H54 (cell line): ENCODE data around the gene SEMA5A.

ENCODE experiments used
- DNase-seq: peaks from one replicate; pipeline ENCODE4 v3.0.0; 2011; ENCODE audit warnings: low spot score, mixed read lengths; ENCODE audit not compliant: insufficient read length
- FAIRE-seq: peaks from 3 replicates; lab custom pipeline; 2011; peaks lifted over from hg19 to GRCh38; lab: Jason Lieb, UNC
- POLR2A ChIP-seq: IDR thresholded peaks from 2 replicates; pipeline ENCODE4 v1.6.1; 2011; ENCODE audit warnings: low read depth, mild to moderate bottlenecking, low read length

SEMA5A gene

GRCh38 chr5:9445826-9446388 is 100.0 kb downstream of the SEMA5A start:
- DNase-seq (no peak), FAIRE-seq (no peak)
- TF ChIP-seq POLR2A, result no peak

GRCh38 chr5:9444346-9444745 is 101.5 kb downstream of the SEMA5A start:
- no peak for TF ChIP-seq POLR2A
- FAIRE-seq (no peak), DNase-seq (no peak)

- no peak for FAIRE-seq
- DNase-seq, result no peak
- no peak for TF ChIP-seq POLR2A
These were observed 104.3 kb downstream of the SEMA5A start for GRCh38 chr5:9441610-9442009.

GRCh38 chr5:9440517-9440916 is 105.4 kb downstream of the SEMA5A start:
- no peak for DNase-seq
- FAIRE-seq, result no peak
- TF ChIP-seq POLR2A, result no peak

- no peak for DNase-seq
- no peak for TF ChIP-seq POLR2A
- FAIRE-seq, result no peak
These were observed 106.2 kb downstream of the SEMA5A start for GRCh38 chr5:9439531-9440292.

- no peak for DNase-seq
- no peak for FAIRE-seq
- TF ChIP-seq POLR2A, result no peak
These were observed 107.1 kb downstream of the SEMA5A start for GRCh38 chr5:9438596-9439354.

- FAIRE-seq (no peak), DNase-seq (no peak)
- no peak for TF ChIP-seq POLR2A
These were observed 108.1 kb downstream of the SEMA5A start for GRCh38 chr5:9437741-9438240.

GRCh38 chr5:9431496-9432258 is 114.2 kb downstream of the SEMA5A start:
- FAIRE-seq, result no peak
- TF ChIP-seq POLR2A, result no peak
- DNase-seq, result no peak

- DNase-seq (no peak), FAIRE-seq (no peak)
- TF ChIP-seq POLR2A, result no peak
These were observed 114.8 kb downstream of the SEMA5A start for GRCh38 chr5:9431151-9431495.

- no peak for FAIRE-seq
- no peak for DNase-seq
These were observed 115.6 kb downstream of the SEMA5A start for GRCh38 chr5:9430306-9430705.

GRCh38 chr5:9429691-9430215 is 116.1 kb downstream of the SEMA5A start:
- no peak for TF ChIP-seq POLR2A
- FAIRE-seq (no peak), DNase-seq (no peak)

More at GRCh38 chr5:9430306-9430705, 115.6 kb downstream of the SEMA5A start:
- TF ChIP-seq POLR2A, result no peak

- DNase-seq, result no peak
- no peak for TF ChIP-seq POLR2A
- FAIRE-seq, result no peak
These were observed 117.6 kb downstream of the SEMA5A start for GRCh38 chr5:9428272-9428671.

GRCh38 chr5:9425710-9426109 is 120.2 kb downstream of the SEMA5A start:
- FAIRE-seq (no peak), DNase-seq (no peak)
- TF ChIP-seq POLR2A, result no peak
